Choroid plexus epithelial cell (primary cell): ENCODE data around the gene NDUFA8.
A peak's percentile ranks its signal among the peaks of the same experiment; 100 is the strongest.

Source experiments
- DNase-seq: peaks from one replicate; pipeline ENCODE4 v3.0.0-alpha.2; 2010; ENCODE audit warnings: low read depth
- H3K4me3 ChIP-seq: 2 replicates; pipeline ENCODE4 v1.5.1; 2011; ENCODE audit warnings: low read depth, mild to moderate bottlenecking, control low read depth, low read length, moderate library complexity
- CTCF ChIP-seq: conservative IDR thresholded peaks from 2 replicates; pipeline ENCODE4 v1.5.1; 2011; ENCODE audit warnings: low read depth, mild to moderate bottlenecking, control low read depth, inconsistent platforms, low read length, moderate library complexity

NDUFA8 gene

DNA sequence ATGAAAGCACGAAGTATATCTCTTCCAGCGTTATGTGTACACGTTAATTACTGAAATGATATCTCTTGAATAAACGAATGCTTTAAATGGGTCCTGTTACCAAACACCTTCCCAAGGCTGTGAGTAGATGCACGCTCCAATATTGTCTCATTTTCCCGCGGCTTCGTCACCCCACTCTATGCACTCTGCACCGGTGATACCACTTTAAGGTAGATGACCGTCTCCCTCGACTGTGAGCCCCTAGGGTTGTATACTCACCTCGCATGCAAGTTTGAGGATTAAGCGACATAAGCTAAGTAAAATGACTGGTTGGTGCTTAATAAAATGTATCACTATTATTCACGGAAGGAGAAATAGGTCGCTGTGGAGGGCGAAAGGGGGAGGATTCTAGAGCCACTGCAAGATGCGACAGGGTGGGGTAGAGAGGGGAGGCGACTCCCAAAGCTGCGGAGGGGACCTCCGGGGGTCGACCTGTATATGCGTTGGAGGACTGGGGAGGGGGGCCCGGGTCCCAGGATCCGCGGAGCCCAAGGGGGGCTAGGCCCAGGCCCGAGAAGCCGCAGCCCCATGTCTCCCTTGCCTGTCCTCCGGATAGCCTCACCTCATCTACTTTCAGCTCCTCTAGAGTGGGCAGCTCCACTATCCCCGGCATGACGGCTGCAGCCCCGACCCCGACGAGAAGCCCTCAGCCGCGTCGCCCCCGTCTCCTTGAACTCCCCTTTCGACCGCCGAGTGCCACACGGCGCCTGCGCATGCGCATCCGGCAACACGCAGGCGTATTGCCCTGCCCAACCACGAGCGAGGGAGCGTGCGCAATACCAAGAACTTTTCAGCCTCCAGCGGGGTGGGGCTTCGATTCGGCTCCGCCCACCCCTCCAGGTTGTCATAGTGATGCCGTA lies at the start of gene NDUFA8, which contains the start of gene MORN5:
NDUFA8 (minus strand) TSS at position 754 of the 899 bp plus-strand sequence; CDS start at position 652, 102 bp downstream.
MORN5 (plus strand) TSS at position 883 of the 899 bp plus-strand sequence. CDS start 65 bp downstream, outside the sequence.
- DNase-seq, result peak; percentile 98
- H3K4me3 ChIP-seq, result peak within 1 kb of the TSS; percentile 99
- TF ChIP-seq CTCF, result no peak

- TF ChIP-seq CTCF, result no peak
Measured at GRCh38 chr9:122207096-122207495, 47.5 kb upstream of the NDUFA8 start.

DNA sequence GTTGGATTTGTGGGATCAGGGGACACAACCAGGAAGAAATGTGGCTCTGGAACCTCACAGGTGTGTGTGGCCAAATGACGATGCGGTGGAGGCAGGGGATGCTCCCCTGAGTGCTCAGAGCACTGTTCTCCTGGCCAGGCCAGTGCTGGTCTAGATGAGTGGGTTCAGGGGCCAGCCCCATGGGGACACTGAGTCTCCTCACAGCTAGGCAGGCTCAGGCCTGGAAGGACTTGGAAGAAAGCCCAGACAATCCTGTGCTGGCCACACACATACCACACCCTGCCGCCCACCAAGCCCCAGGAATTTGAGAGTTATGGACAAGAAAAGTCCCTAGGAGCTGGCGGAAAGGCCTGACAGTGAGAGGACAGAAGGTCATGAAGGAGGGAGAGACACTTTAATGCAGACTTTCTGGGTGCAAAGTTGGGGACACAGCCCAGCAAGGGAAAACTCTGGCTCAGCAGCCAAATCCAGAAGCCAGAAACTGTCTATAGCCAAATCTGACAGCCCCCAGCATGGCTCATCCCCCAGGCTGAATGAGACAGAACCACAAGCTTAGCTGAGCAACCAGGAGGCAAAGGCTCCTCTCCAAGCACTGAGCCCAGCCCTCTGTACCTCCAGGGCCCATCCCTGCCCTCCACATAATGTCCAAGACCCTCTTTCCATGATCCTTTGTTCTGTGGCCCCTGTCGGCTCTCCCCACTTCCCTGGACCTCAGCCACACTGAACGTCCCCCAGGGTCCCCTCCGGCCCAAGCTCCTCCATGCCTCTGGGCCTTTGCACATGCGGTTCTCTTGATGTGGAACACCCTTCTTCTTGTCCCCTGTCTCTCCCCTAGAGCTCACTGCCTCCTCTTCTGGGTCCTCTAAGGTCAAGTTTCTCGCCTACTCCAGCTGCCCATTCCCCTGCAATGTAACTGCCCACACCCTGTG lies 46.8 kb upstream of the NDUFA8 start:
- peak; percentile 89 for DNase-seq
- no peak for TF ChIP-seq CTCF
- no peak overlapping the region for H3K4me3 ChIP-seq

More at GRCh38 chr9:122207096-122207495, 47.5 kb upstream of the NDUFA8 start:
- no peak for DNase-seq
- H3K4me3 ChIP-seq, result no peak overlapping the region

GRCh38 chr9:122205176-122205575 lies 45.6 kb upstream of the NDUFA8 start:
- no peak for TF ChIP-seq CTCF
- H3K4me3 ChIP-seq, result no peak overlapping the region
- DNase-seq, result no peak

DNA sequence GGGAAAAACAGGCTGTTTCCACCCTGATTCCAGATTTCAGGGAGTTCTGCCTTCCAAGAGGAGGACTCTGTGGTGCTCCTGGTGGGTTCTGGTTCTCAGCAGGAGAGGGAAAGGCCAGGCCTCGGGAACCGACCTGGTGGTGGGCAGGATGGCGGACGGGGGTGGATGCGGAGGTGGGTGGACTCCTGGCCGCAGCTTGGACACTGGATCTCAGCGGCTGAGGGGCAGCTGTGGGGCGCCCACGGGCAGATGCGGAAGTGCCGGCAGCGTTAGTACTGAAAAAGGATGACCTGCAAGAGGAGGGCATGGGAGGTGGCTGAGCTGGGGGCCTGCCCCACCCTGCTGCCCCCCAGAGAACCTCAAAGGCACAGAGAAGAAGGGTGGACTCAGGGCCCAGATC lies 44.9 kb upstream of the NDUFA8 start:
- H3K4me3 ChIP-seq, result no peak overlapping the region
- DNase-seq, result no peak
- no peak for TF ChIP-seq CTCF

DNA sequence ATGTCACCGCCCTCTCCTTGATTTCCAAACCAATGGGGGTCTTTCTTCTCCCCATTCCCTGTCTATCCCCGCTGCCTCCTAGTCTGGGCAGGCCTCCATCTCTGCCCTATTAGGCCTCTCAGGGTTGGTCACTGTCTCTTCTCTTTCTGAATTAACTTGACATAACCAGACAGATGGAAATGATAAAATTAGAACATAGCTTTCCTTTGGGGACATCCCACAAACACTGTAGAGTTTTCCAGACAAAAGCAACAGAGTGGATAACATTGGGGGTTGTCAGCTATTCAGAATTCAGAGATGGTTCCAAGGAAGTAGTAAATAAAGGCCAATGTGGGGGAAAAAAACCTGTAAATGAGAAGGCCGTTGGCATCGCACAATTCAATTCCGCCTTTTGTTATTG lies 44.5 kb upstream of the NDUFA8 start:
- H3K4me3 ChIP-seq, result no peak overlapping the region
- DNase-seq, result no peak
- TF ChIP-seq CTCF, result no peak
